ENCODE results near the gene ATP9A.

DNA sequence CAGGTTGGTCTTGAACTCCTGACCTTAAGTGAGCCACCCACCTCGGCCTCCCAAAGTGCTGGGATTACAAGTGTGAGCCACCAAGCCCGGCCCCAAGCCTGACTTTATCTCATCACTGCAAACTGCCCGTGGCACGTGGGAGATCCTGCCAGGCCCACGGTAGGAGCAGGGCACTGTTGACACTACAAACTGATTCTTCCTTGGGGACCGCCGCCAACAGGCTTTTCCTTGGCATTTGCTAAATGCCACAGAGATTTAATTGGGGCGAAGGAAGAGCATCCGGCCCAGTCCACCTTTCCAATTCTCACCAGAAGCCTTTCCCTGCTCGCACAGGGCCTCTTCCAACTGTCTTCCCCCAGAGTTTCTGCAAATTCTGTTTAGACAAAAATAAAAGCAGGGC, 11.0 kb downstream of the ATP9A start:
- TF ChIP-seq EZH2 (IDR thresholded peaks at IDR 0.05; ENCODE audit: low read depth) = no peak
- TF ChIP-seq, protein P1, sequence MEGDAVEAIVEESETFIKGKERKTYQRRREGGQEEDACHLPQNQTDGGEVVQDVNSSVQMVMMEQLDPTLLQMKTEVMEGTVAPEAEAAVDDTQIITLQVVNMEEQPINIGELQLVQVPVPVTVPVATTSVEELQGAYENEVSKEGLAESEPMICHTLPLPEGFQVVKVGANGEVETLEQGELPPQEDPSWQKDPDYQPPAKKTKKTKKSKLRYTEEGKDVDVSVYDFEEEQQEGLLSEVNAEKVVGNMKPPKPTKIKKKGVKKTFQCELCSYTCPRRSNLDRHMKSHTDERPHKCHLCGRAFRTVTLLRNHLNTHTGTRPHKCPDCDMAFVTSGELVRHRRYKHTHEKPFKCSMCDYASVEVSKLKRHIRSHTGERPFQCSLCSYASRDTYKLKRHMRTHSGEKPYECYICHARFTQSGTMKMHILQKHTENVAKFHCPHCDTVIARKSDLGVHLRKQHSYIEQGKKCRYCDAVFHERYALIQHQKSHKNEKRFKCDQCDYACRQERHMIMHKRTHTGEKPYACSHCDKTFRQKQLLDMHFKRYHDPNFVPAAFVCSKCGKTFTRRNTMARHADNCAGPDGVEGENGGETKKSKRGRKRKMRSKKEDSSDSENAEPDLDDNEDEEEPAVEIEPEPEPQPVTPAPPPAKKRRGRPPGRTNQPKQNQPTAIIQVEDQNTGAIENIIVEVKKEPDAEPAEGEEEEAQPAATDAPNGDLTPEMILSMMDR (conservative IDR thresholded peaks at IDR 0.05) = no peak
